Stimulated activated effector memory CD8-positive, alpha-beta T cell treated with anti-CD3 and anti-CD28 coated beads, Interleukin-12 subunit alpha, Interleukin-12 subunit beta, amount 100 ng/mL, for 72 hours (primary cell): Measurements from ENCODE around the gene AFF3.
"Not testable (repeated sequence)": the region's sequence is repeated elsewhere in the genome, so short reads cannot be mapped to it uniquely, and the experiment has no call there.

Source experiments
- ATAC-seq: fragments of 150-1000 bp; cut with Tn5 transposase; 2 replicates; pipeline ENCODE4 v1.10.0; 2021
- DNase-seq, 2 donors: peaks; one replicate each; pipeline ENCODE4 v3.0.0; 2021 to 2022; ENCODE audit warnings: low spot score in 2 of 2
- H3K27ac Mint-ChIP-seq: one replicate; pipeline ENCODE4 v1.8.0; 2022; ENCODE audit warnings: mild to moderate bottlenecking, mixed read lengths
- H3K36me3 Mint-ChIP-seq: one replicate; pipeline ENCODE4 v1.8.0; 2022; ENCODE audit warnings: mild to moderate bottlenecking, mixed read lengths
- H3K4me1 Mint-ChIP-seq: one replicate; pipeline ENCODE4 v1.8.0; 2022; ENCODE audit warnings: mixed read lengths
- H3K4me3 Mint-ChIP-seq: one replicate; pipeline ENCODE4 v1.8.0; 2022; ENCODE audit warnings: mild to moderate bottlenecking, mixed read lengths
- H3K9me3 Mint-ChIP-seq: one replicate; pipeline ENCODE4 v1.8.0; 2022; ENCODE audit warnings: mixed read lengths

Gene AFF3

GRCh38 chr2:100104718-100105677 is 37.4 kb downstream of the AFF3 start:
- no peaks in the 10 kb centered on the region for H3K9me3 Mint-ChIP-seq
- H3K27ac Mint-ChIP-seq, result no peak overlapping the region
- H3K4me1 Mint-ChIP-seq, result peaks cover 6% of the 10 kb centered on the region
- DNase-seq (no peak), ATAC-seq (peak; percentile 33)
- no peaks in the 10 kb centered on the region for H3K36me3 Mint-ChIP-seq
- peak overlapping the region; percentile 63 for H3K4me3 Mint-ChIP-seq

GRCh38 chr2:100104265-100104664 is 38.1 kb downstream of the AFF3 start:
- not testable (repeated sequence) for H3K9me3 Mint-ChIP-seq, H3K27ac Mint-ChIP-seq, DNase-seq, H3K4me3 Mint-ChIP-seq, H3K36me3 Mint-ChIP-seq, H3K4me1 Mint-ChIP-seq
- peak; percentile 54 for ATAC-seq

GRCh38 chr2:100103527-100104252 is 38.7 kb downstream of the AFF3 start:
- DNase-seq, H3K36me3 Mint-ChIP-seq, H3K4me1 Mint-ChIP-seq, ATAC-seq, H3K9me3 Mint-ChIP-seq, H3K27ac Mint-ChIP-seq: not testable (repeated sequence)
- H3K4me3 Mint-ChIP-seq, result peak overlapping the region; percentile 14

GRCh38 chr2:100102466-100103180 is 39.8 kb downstream of the AFF3 start:
- H3K27ac Mint-ChIP-seq, H3K4me1 Mint-ChIP-seq, DNase-seq, H3K4me3 Mint-ChIP-seq, H3K9me3 Mint-ChIP-seq, H3K36me3 Mint-ChIP-seq: not testable (repeated sequence)
- ATAC-seq, result peak; percentile 41

GRCh38 chr2:100098855-100099254 is 43.5 kb downstream of the AFF3 start:
- not testable (repeated sequence) for H3K27ac Mint-ChIP-seq, DNase-seq, H3K4me3 Mint-ChIP-seq, H3K9me3 Mint-ChIP-seq, H3K4me1 Mint-ChIP-seq, H3K36me3 Mint-ChIP-seq
- ATAC-seq, result peak; percentile 28

- H3K4me1 Mint-ChIP-seq, H3K36me3 Mint-ChIP-seq, DNase-seq, ATAC-seq, H3K4me3 Mint-ChIP-seq, H3K27ac Mint-ChIP-seq, H3K9me3 Mint-ChIP-seq: not testable (repeated sequence)
Observed at GRCh38 chr2:100097611-100098294, 44.6 kb downstream of the AFF3 start.

GRCh38 chr2:100095845-100096244 is 46.5 kb downstream of the AFF3 start:
- not testable (repeated sequence) for DNase-seq, H3K4me3 Mint-ChIP-seq, ATAC-seq, H3K27ac Mint-ChIP-seq, H3K4me1 Mint-ChIP-seq, H3K36me3 Mint-ChIP-seq, H3K9me3 Mint-ChIP-seq

- not testable (repeated sequence) for H3K36me3 Mint-ChIP-seq, DNase-seq, H3K9me3 Mint-ChIP-seq, H3K27ac Mint-ChIP-seq, H3K4me3 Mint-ChIP-seq, ATAC-seq, H3K4me1 Mint-ChIP-seq
Observed at GRCh38 chr2:100091807-100092206, 50.6 kb downstream of the AFF3 start.

GRCh38 chr2:100085744-100086143 is 56.6 kb downstream of the AFF3 start:
- not testable (repeated sequence) for H3K27ac Mint-ChIP-seq, DNase-seq, H3K4me3 Mint-ChIP-seq, H3K4me1 Mint-ChIP-seq, H3K36me3 Mint-ChIP-seq, H3K9me3 Mint-ChIP-seq
- peak; percentile 58 for ATAC-seq

- not testable (repeated sequence) for DNase-seq, H3K4me1 Mint-ChIP-seq, H3K27ac Mint-ChIP-seq, H3K9me3 Mint-ChIP-seq, H3K4me3 Mint-ChIP-seq, H3K36me3 Mint-ChIP-seq, ATAC-seq
Observed at GRCh38 chr2:100083421-100084216, 58.8 kb downstream of the AFF3 start.

- ATAC-seq, result not testable (repeated sequence)
Observed at GRCh38 chr2:100082302-100082978, 60.0 kb downstream of the AFF3 start.

GRCh38 chr2:100077935-100078334 is 64.5 kb downstream of the AFF3 start:
- H3K4me3 Mint-ChIP-seq, result no peak overlapping the region
- no peak for ATAC-seq
- no peaks in the 10 kb centered on the region for H3K9me3 Mint-ChIP-seq
- H3K36me3 Mint-ChIP-seq, result no peaks in the 10 kb centered on the region
- no peaks in the 10 kb centered on the region for H3K4me1 Mint-ChIP-seq
- no peak for DNase-seq
- no peak overlapping the region for H3K27ac Mint-ChIP-seq

More at GRCh38 chr2:100082302-100082978, 60.0 kb downstream of the AFF3 start:
- not testable (repeated sequence) for DNase-seq, H3K36me3 Mint-ChIP-seq, H3K4me3 Mint-ChIP-seq, H3K4me1 Mint-ChIP-seq, H3K27ac Mint-ChIP-seq, H3K9me3 Mint-ChIP-seq

GRCh38 chr2:100077456-100077855 is 64.9 kb downstream of the AFF3 start:
- H3K27ac Mint-ChIP-seq, result no peak overlapping the region
- H3K9me3 Mint-ChIP-seq, result no peaks in the 10 kb centered on the region
- ATAC-seq, result no peak
- no peaks in the 10 kb centered on the region for H3K36me3 Mint-ChIP-seq
- no peaks in the 10 kb centered on the region for H3K4me1 Mint-ChIP-seq
- no peak for DNase-seq
- no peak overlapping the region for H3K4me3 Mint-ChIP-seq

GRCh38 chr2:100075532-100075931 is 66.9 kb downstream of the AFF3 start:
- no peak overlapping the region for H3K27ac Mint-ChIP-seq
- no peaks in the 10 kb centered on the region for H3K4me1 Mint-ChIP-seq
- no peaks in the 10 kb centered on the region for H3K36me3 Mint-ChIP-seq
- H3K9me3 Mint-ChIP-seq, result no peaks in the 10 kb centered on the region
- no peak for DNase-seq
- no peak for ATAC-seq
- H3K4me3 Mint-ChIP-seq, result no peak overlapping the region
